B cell (primary cell): ENCODE measurements around the gene VEGFA. TPM values are rescaled to one million over a fixed set of nuclear protein-coding genes. Genes with fewer than 3 reads are reported as not detected.

Experiments used
- ATAC-seq: fragments of 200-7000 bp; cut with Tn5 transposase; one replicate; pipeline ENCODE4 v1.10.0; 2021; ENCODE audit warnings: low read depth, mild to moderate bottlenecking, moderate number of reproducible peaks, moderate library complexity
- CTCF ChIA-PET: fragments of 350-600 bp; sonication (Branson Sonifier 250); formaldehyde crosslinking; loops from one replicate; lab custom pipeline; 2021; ENCODE audit warnings: antibody characterized with exemption, inconsistent platforms; lab: Charles Lee
- POLR2A ChIA-PET: fragments of 350-600 bp; sonication (Branson Sonifier 250); formaldehyde crosslinking; loops from one replicate; lab custom pipeline; 2021; ENCODE audit warnings: antibody characterized with exemption; lab: Charles Lee
- DNase-seq: peaks from one replicate; pipeline ENCODE4 v3.0.0; 2013
- H2AFZ ChIP-seq: 2 replicates; pipeline ENCODE4 v1.6.1; 2012; ENCODE audit warnings: mild to moderate bottlenecking, low read depth, low read length; ENCODE audit not compliant: insufficient read depth, poor library complexity, severe bottlenecking
- H3K27ac ChIP-seq, 2 donors: 1 replicate in 1 of 2; 2 replicates in 1 of 2; pipeline ENCODE4 v1.5.1; 2012 to 2013; ENCODE audit warnings: low read length in 2 of 2, mild to moderate bottlenecking in 2 of 2, moderate library complexity in 1 of 2
- H3K27me3 ChIP-seq, 4 experiments: fragments of 200-600 bp in 1 of 4; sonication (generic) in 1 of 4; replicated peaks in 1 of 4; 1 replicate in 2 of 4; 2 replicates in 2 of 4; pipeline versions ENCODE4 v1.6.1 to v1.7.0; 2013 to 2016; ENCODE audit warnings: low read length in 3 of 4, mild to moderate bottlenecking in 2 of 4, mixed read lengths in 1 of 4, moderate library complexity in 1 of 4; ENCODE audit not compliant: insufficient read depth in 4 of 4, control insufficient read depth in 3 of 4; ENCODE audit errors: control extremely low read depth in 1 of 4
- H3K36me3 ChIP-seq, 2 experiments: replicated peaks in 1 of 2; 1 replicate in 1 of 2; 2 replicates in 1 of 2; pipeline versions ENCODE4 v1.6.1 to v1.7.1; 2013; ENCODE audit warnings: low read length in 1 of 2; ENCODE audit not compliant: insufficient read depth in 2 of 2, control insufficient read depth in 1 of 2; ENCODE audit errors: control extremely low read depth in 1 of 2, extremely low read depth in 1 of 2
- H3K4me1 ChIP-seq, 2 donors: fragments of 200-600 bp in 1 of 2; sonication (generic) in 1 of 2; 1 replicate in 1 of 2; 2 replicates in 1 of 2; pipeline versions ENCODE4 v1.5.1 to v1.6.1; 2013 to 2017; ENCODE audit warnings: low read length in 2 of 2; ENCODE audit not compliant: control insufficient read depth in 2 of 2, insufficient read depth in 2 of 2
- H3K4me2 ChIP-seq: replicated peaks from 2 replicates; pipeline ENCODE3; 2012; ENCODE audit warnings: mild to moderate bottlenecking, low read depth, low read length; ENCODE audit not compliant: poor library complexity, severe bottlenecking
- H3K4me3 ChIP-seq, 5 experiments: fragments of 200-600 bp in 1 of 5; sonication (generic) in 1 of 5; 1 replicate in 3 of 5; 2 replicates in 2 of 5; pipeline versions ENCODE4 v1.5.1 to v1.7.0; 2011 to 2016; ENCODE audit warnings: low read length in 4 of 5, mild to moderate bottlenecking in 4 of 5, low read depth in 2 of 5, control low read depth in 1 of 5, moderate library complexity in 1 of 5; ENCODE audit not compliant: insufficient read depth in 1 of 5; ENCODE audit errors: control extremely low read depth in 1 of 5, extremely low read depth in 1 of 5
- H3K79me2 ChIP-seq: fragments of 200-600 bp; sonication (generic); one replicate; pipeline ENCODE4 v1.6.0; 2016; ENCODE audit warnings: low read length; ENCODE audit not compliant: control insufficient read depth, insufficient read depth
- H3K9ac ChIP-seq: fragments of 200-600 bp; sonication (generic); 2 replicates; pipeline ENCODE4 v1.6.1; 2017; ENCODE audit warnings: mild to moderate bottlenecking, low read length, moderate library complexity
- H3K9me3 ChIP-seq, 3 donors: one replicate each; pipeline versions ENCODE4 v1.6.1 to v1.7.1; 2013; ENCODE audit warnings: low read length in 2 of 3; ENCODE audit not compliant: control insufficient read depth in 2 of 3, insufficient read depth in 1 of 3; ENCODE audit errors: control extremely low read depth in 1 of 3
- H4K20me1 ChIP-seq: 2 replicates; pipeline ENCODE4 v1.6.0; 2012; ENCODE audit warnings: mild to moderate bottlenecking, low read length; ENCODE audit not compliant: insufficient read depth, control insufficient read depth, poor library complexity, severe bottlenecking
- H3K27ac Mint-ChIP-seq: one replicate; pipeline ENCODE4 v1.8.0; 2021; ENCODE audit warnings: mixed read lengths
- H3K27me3 Mint-ChIP-seq: one replicate; pipeline ENCODE4 v1.8.0; 2021; ENCODE audit warnings: mixed read lengths
- H3K4me1 Mint-ChIP-seq: one replicate; pipeline ENCODE4 v1.8.0; 2021; ENCODE audit warnings: mixed read lengths
- H3K4me3 Mint-ChIP-seq: one replicate; pipeline ENCODE4 v1.8.0; 2021; ENCODE audit warnings: mixed read lengths
- H3K9me3 Mint-ChIP-seq: one replicate; pipeline ENCODE4 v1.8.0; 2022; ENCODE audit warnings: mixed read lengths; ENCODE audit not compliant: insufficient read depth
- CTCF ChIP-seq: fragments of 200-600 bp; IDR thresholded peaks from one replicate; pipeline ENCODE4 v1.8.0; 2022; ENCODE audit warnings: antibody characterized with exemption, mild to moderate bottlenecking
- EZH2 ChIP-seq: IDR thresholded peaks from 2 replicates; pipeline ENCODE4 v1.6.1; 2012; ENCODE audit warnings: borderline replicate concordance, low read depth, mild to moderate bottlenecking, moderate library complexity, low read length; ENCODE audit not compliant: insufficient read depth, poor library complexity, severe bottlenecking
- WGBS: methylation state at CpG from one replicate; pipeline ENCODE4 v1.1.5; 2013; ENCODE audit warnings: missing lambda C conversion rate; ENCODE audit not compliant: insufficient coverage; 5-methylcytosine and 5-hydroxymethylcytosine counted together
- intact Hi-C: fragments of 100-400 bp; cut with micrococcal nuclease; formaldehyde crosslinking; loops from one replicate; pipeline ENCODE4 v1.10.0; 2022
- polyA plus RNA-seq: library from polyadenylated mRNA; depleted of rRNA; stranded (reverse); fragments of >200 nt; gene quantifications from 2 replicates; pipeline ENCODE4 v1.2.3, GENCODE V29; 2012
- total RNA-seq, 2 donors: library from RNA; stranded (reverse); fragments of 120-200 nt in 1 of 2; gene quantifications; 1 replicate in 1 of 2; 2 replicates in 1 of 2; pipeline versions ENCODE4 v1.2.3 to v1.2.4, GENCODE V29; 2013 to 2022

The VEGFA gene
- total and polyA plus RNA-seq, 2 donors (not counting 1 experiment from before 2014, with no cell fraction given), result 3.9 to 6.4 TPM

GRCh38 chr6:43746071-43746470, 23.9 kb upstream of the VEGFA start:
- 93% methylated on average over 2 of the region's 2 CpGs for WGBS

GRCh38 chr6:43746613-43747102, 23.4 kb upstream of the VEGFA start:
- DNase-seq (no peak), ATAC-seq (no peak)
- no peak overlapping the region for H3K4me2 ChIP-seq
- no peak overlapping the region for H3K27ac ChIP-seq
- no peaks in the 10 kb centered on the region for H3K36me3 ChIP-seq
- H3K9me3 ChIP-seq, result no peaks in the 10 kb centered on the region
- H3K27me3 ChIP-seq, result peaks cover 0 to 10% (median 0%) of the 10 kb centered on the region in 4 experiments
- H3K9me3 Mint-ChIP-seq, result no peaks in the 10 kb centered on the region
- peaks cover 26% of the 10 kb centered on the region for H3K27me3 Mint-ChIP-seq
- ChIA-PET CTCF (interaction anchor here (2.2 kb wide), 2 partner anchors 22 to 24 kb away, joined by 5 to 6 read pairs; partner anchors contain the start of gene VEGFA), POLR2A (no interaction called here)
- H3K4me3 Mint-ChIP-seq, result no peak overlapping the region
- WGBS, result 90% methylated on average over 4 of the region's 13 CpGs
- no peak overlapping the region for H3K9ac ChIP-seq
- no peaks in the 10 kb centered on the region for H3K4me1 Mint-ChIP-seq
- no peak for TF ChIP-seq CTCF
- TF ChIP-seq EZH2, result no peak
- no peak overlapping the region for H2AFZ ChIP-seq
- H4K20me1 ChIP-seq, result no peaks in the 10 kb centered on the region
- H3K4me3 ChIP-seq, result no peak overlapping the region
- no peak overlapping the region for H3K27ac Mint-ChIP-seq
- no peaks in the 10 kb centered on the region for H3K79me2 ChIP-seq
- no peaks in the 10 kb centered on the region for H3K4me1 ChIP-seq
- intact Hi-C loops, result no loop called here

More at GRCh38 chr6:43746071-43746470, 23.9 kb upstream of the VEGFA start:
- Histone ChIP-seq H4K20me1 (no peaks in the 10 kb centered on the region), H3K27ac (no peak overlapping the region), H3K36me3 (no peaks in the 10 kb centered on the region), H3K9ac (no peak overlapping the region), H3K27me3 (peaks cover 0 to 10% (median 0%) of the 10 kb centered on the region in 4 experiments), H2AFZ (no peak overlapping the region), H3K4me1 (no peaks in the 10 kb centered on the region), H3K4me3 (no peak overlapping the region), H3K79me2 (no peaks in the 10 kb centered on the region), H3K4me2 (no peak overlapping the region), H3K9me3 (no peaks in the 10 kb centered on the region)
- no peak for ATAC-seq
- H3K27me3 Mint-ChIP-seq, result peaks cover 26% of the 10 kb centered on the region
- H3K4me3 Mint-ChIP-seq, result no peak overlapping the region
- TF ChIP-seq CTCF (no peak), EZH2 (no peak)
- DNase-seq, result no peak
- H3K27ac Mint-ChIP-seq, result no peak overlapping the region
- POLR2A ChIA-PET, result no interaction called here
- CTCF ChIA-PET, result interaction anchor here (2.2 kb wide), 1 partner anchor 23 kb away, joined by 6 read pairs; no protein-coding TSS in a partner anchor
- intact Hi-C loops, result no loop called here
- H3K9me3 Mint-ChIP-seq, result no peaks in the 10 kb centered on the region
- no peaks in the 10 kb centered on the region for H3K4me1 Mint-ChIP-seq
